NCI-H2196 (cell line): Measurements from ENCODE around the gene TSHZ2.
"Not testable (repeated sequence)": the region's sequence is repeated elsewhere in the genome, so short reads cannot be mapped to it uniquely, and the experiment has no call there.

ENCODE experiments used
- DNase-seq: peaks from one replicate; lab custom pipeline; 2025; ENCODE audit not compliant: unreplicated experiment; lab: John Stamatoyannopoulos, UW

TSHZ2 gene

DNA sequence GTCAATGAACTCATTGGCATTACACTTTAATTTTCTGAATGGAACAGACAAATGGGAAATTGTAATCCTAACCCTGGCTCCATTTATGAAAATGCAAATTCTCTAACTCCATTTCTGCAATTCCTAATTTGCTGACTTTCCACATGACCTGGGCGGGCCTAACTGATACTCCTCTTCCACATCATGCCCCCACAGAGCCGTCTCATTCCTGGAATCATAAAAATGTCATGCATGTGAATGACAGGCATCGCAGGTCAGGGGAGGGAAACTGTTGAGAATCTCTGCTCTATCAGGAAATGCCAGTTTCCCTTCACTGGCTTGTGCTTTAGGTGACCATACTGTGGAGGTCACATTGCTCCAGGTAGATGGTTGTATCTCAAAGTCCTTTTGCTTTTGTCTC is 456.4 kb downstream of the TSHZ2 start:
- DNase-seq: no peak

DNA sequence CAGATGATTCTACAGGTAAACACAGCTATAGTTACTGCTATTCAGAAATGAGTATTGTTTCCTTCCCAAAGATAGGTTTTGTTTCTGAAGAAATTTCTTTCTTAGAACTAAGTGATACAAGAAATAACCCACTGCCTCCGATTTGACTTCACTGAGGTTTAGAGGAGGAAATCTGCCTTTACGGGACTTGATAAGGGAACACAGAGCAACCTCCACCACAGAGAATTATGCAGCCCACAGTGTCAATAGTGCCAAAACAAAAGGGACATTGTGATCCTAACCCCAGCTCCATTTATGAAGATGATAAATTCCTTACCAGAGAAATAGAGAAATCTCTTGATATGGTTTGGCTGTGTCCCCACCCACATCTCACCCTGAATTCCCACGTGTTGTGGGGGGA is 456.8 kb downstream of the TSHZ2 start:
- DNase-seq: no peak

- peak; percentile 76 for DNase-seq
Measured at GRCh38 chr20:53434662-53435061, 462.5 kb downstream of the TSHZ2 start.

GRCh38 chr20:53436927-53437326 is 464.8 kb downstream of the TSHZ2 start:
- not testable (repeated sequence) for DNase-seq

GRCh38 chr20:53438368-53438767 is 466.2 kb downstream of the TSHZ2 start:
- DNase-seq: no peak

GRCh38 chr20:53439046-53439445 is 466.9 kb downstream of the TSHZ2 start:
- no peak for DNase-seq

DNA sequence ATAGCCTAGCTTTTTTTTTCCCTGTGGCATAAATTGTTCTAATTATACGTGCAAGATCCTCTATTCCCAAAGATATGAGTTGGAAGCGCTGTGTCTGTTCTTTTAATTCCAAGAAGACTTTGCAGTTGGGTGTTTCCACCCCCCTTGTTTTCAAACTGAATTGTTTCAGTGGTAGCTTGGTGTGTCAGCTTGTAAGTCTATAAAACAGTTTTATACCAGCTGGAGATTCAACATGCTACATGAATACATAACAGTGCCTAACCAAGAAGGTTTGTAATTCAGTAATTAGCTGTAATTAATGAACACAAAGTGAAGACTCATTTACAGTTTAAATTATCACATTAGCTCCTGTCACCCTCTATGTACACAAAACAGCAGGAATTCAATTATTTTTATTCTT is 467.5 kb downstream of the TSHZ2 start:
- no peak for DNase-seq

GRCh38 chr20:53444401-53445149 is 472.4 kb downstream of the TSHZ2 start:
- DNase-seq: no peak

DNA sequence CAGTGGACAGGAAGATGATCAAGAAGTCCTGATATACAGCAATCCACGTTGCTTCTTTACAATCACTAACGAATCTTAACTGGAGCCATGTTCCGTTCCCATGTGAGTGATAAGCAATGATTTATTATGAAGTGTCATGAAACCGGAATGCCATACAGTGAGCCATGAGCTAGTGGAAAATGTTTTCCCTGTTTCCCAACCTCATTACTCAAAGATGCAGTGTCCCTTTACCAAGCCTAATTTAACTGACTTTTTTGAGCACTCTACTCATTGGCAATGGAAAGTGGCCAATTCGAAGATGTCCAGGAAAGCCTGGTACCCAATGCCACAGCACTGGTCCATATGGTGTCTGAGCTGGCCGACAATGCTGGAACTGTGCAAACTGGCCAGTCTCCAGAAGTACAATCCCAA is 473.2 kb downstream of the TSHZ2 start:
- DNase-seq: no peak

- no peak for DNase-seq
Measured at GRCh38 chr20:53445932-53446331, 473.8 kb downstream of the TSHZ2 start.

DNA sequence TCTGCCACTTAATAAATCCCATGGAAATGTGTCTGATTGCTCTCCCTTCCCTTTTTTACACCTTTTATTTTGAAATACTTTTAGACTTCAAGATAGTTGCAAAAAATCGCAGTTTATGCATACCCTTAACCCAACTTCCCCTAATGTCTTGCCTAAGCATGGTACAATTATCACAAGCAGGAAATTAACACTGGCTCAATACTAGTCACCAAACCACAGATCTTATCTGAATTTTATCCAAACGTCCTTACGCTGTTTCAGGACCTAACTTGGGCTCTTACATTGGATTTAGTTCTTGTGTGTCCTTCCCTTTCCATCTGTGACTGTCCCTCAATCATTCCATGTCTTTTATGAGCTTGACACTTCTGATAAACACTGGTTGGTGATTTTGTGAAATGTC is 475.2 kb downstream of the TSHZ2 start:
- no peak for DNase-seq

DNA sequence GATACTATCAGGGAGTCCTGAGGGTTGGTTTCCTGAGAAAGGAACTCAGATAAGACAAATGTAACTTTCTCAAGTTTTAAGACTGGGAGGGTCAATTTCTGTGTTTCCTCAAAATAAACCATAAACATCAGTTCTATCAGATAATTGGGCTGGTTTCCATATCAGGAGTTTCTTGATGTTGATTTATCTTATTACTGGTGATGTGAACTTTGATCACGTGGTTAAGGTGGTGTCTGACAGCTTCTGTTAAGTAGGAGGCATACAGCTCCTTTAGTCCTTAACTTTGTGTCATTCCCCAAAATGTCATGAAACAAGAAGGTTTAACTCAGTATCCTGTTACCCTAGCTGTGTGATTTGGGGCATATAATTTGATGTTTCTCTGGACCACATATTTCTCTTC is 476.3 kb downstream of the TSHZ2 start:
- DNase-seq: no peak

DNA sequence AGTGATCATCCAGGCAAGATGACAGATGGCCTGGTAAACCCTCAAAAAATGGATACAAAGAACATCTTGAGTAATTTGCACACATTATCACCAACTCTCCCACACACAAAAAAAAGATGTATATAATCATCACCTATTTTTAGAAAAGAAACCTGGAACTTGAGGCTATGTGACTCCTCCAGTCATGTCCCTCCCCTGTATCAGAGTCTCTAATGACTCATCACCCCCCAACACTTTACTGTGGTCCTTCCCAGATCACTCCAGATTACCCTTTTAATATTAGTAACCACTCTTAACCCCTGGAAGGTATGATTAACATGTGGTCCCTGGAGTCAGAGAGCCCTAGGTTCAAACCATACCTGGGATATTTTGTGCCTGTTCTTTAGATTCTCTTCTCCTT is 476.7 kb downstream of the TSHZ2 start:
- DNase-seq: no peak

- no peak for DNase-seq
Measured at GRCh38 chr20:53453076-53453475, 480.9 kb downstream of the TSHZ2 start.

DNA sequence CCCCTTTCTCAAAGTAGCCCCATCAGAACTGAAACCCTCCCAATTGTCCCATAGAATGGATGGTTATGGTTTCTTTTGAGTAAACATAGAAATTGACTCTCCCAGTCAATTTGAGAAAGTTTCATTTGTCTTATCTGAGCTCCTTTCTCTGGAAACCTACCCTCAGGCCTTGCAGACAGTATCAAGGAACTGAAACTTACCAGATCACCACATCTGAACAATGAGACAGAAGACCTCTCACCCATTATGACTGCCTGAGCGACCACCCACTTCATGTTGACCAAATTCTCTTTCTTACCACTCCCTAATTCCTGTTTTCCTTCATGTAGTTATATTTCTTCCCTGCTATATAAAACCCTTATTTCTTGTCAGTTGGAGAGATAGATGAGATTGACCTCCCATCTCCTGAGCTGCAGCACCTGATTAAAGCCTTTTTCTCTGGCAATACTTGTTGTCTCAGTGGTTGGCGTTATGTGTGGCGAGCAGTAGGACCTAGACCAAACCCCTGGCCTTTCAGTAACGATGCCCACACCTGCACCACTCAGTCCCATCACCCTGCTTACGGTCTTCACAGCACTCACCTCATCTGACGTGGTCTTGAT is 482.6 kb downstream of the TSHZ2 start:
- DNase-seq: no peak

GRCh38 chr20:53463101-53463972 is 491.2 kb downstream of the TSHZ2 start:
- no peak for DNase-seq

- DNase-seq: no peak
Measured at GRCh38 chr20:53466279-53466678, 494.1 kb downstream of the TSHZ2 start.

- DNase-seq: no peak
Measured at GRCh38 chr20:53468587-53468986, 496.4 kb downstream of the TSHZ2 start.

DNA sequence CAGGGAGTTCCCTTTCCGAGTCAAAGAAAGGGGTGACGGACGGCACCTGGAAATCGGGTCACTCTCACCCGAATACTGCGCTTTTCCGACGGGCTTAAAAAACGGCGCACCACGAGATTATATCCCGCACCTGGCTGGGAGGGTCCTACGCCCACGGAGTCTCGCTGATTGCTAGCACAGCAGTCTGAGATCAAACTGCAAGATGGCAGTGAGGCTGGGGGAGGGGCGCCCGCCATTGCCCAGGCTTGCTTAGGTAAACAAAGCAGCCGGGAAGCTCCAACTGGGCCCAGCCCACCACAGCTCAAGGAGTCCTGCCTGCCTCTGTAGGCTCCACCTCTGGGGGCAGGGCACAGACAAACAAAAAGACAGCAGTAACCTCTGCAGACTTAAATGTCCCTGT is 500.7 kb downstream of the TSHZ2 start:
- DNase-seq: not testable (repeated sequence)

- DNase-seq: no peak
Measured at GRCh38 chr20:53480913-53481312, 508.8 kb downstream of the TSHZ2 start.

- no peak for DNase-seq
Measured at GRCh38 chr20:53487461-53488200, 515.5 kb downstream of the TSHZ2 start.
